Measurements from ENCODE around the gene HPF1.
"Not testable (repeated sequence)": the region's sequence is repeated elsewhere in the genome, so short reads cannot be mapped to it uniquely, and the experiment has no call there.

The HPF1 gene

DNA sequence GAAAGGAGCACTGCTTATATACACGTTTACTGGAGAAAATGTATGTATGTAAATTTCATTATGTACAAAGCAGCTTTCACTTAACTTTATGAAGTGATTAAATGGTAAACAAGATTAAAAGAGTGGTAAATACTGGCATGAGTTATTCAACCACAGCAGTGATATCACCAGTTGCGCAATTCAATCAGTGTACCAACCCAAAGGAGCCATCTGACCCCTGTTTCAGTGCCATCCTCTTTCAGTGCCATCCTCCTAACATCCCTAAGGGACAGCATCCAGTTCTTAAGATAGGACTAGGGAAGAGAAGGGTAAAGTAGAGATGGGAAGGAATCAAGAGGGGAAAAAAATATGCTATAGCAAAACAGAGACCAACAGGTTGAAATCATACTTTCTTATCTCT, 16.2 kb downstream of the HPF1 start:
- in situ Hi-C loops (cut with MboI; ENCODE audit: low sequenced_read_pairs): no loop called here

DNA sequence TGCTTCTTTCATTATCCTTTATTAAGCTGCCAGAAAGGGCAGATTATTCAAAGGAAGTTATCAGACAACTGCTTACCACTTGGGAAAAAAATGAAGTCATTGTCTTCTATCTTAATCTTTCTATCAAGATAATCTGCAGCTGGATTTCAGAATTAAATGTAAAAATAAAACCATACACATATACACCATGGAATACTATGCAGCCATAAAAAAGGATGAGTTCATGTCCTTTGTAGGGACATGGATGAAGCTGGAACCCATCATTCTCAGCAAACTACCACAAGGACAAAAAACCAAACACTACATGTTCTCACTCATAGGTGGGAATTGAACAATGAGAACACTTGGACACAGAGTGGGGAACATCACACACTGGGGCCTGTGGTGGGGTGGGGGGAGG, 19.1 kb downstream of the HPF1 start:
- in situ Hi-C loops (cut with MboI; ENCODE audit: low sequenced_read_pairs): not testable (repeated sequence)

DNA sequence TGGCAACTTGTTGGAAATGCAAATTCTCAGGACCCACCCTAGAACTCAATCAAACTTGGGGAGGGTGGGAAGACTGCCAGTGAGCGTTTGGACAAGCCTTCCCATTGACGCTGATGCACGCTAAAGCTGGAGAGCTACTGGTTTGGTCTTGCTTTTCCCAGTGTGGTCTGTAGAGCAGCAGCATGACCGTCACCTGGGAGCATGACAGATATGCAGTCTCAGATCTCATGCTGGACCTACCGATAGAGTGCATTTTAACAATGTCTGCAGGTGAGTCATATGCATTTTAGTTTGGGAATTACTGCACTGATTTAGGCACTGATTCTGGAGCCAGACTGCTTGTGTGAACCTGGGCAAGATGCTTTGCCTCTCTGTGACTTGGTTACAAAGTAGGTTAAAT, 27.2 kb downstream of the HPF1 start:
- in situ Hi-C loops (cut with MboI; ENCODE audit: low sequenced_read_pairs): no loop called here

DNA sequence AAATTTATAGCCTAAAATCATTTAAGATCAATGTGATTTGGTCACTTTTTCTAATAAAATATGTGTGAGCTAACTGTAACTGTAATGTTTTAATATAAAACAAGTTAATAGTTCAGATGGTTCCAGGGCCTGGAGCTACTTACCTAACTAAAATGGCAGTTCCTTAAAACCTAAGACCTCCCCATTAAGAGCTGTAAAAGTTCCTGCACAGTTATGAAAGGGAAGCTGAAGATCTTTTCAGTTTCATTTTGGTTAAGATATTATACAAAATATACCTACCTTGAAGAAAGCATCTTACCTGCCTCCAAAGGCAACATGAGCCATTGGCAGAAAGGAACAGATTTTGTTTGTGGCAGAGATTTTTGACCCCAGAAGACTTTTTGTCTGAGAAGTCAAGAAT, 30.1 kb downstream of the HPF1 start:
- in situ Hi-C loops (cut with MboI; ENCODE audit: low sequenced_read_pairs): no loop called here

DNA sequence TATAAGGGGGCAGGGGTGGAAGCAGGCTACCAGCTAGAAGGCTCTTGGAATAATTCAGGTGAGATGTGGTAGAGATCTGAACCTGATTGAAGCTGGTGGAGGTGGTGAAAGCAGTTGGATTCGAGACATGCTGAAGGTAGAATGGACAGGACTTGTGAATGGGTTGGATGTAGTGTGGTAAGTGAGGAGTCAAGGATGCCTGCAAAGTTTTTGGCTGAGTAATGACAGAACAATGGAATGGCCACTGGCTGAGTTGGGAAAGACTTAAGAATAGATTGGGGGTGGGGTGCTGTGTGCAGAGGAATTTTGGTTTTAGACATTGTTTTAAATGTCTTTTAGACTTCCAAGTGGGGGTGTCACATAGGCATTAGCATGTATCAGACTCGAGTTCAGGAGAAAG, 33.5 kb downstream of the HPF1 start:
- in situ Hi-C loops (cut with MboI; ENCODE audit: low sequenced_read_pairs): no loop called here

DNA sequence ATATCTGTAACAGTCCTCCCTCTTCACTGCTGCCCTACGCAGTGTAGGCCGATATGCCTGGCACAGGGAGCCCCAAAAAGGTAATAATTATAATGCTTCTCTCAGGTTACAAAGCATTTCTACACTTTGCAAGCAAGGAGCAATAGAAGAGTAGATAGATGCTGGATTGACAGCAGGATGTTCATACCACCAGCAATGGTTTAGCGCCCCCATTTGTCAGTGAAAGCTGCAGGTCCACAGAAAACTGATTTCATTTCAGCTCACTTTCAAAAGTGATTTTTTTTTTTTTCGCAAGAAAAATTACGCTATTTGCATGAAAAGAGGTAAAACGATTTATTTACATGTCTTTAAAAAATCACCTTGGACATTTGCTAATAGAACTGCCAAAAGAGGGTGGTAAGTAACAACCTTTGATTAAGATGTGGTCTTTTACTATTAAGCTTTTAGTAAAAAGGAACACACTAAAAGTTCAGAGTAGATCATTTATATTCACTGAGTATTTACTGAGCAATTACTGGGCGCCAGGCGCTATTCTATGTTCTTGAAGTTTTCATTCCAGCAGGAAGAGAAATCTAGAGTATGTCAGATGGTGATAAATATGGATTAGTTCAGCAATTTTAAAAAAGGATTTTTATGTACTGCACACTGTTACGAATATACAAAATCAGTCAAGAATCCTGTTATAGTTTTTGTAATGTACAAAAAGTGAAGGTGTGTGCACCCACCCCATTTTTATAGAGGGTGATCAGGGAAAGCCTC, 34.4 kb downstream of the HPF1 start:
- in situ Hi-C loops (cut with MboI; ENCODE audit: low sequenced_read_pairs): no loop called here

DNA sequence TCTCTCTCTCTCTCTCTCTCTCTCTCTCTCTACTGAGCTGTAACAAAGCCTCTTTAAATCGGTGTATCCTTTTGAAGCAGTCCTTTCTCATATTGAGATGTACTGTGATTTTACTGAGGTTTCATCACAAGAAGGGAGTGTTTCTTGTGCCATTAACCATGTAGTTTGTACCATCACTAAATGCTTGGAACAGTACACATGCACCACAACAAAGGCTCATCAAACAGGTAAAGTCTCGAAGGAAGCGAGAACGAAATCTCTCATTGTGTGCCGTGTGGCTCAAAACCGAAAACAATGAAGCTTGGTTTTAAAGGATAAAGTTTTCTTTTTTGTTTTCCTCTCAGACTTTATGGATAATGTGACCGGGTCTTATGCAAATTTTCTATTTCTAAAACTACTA, 37.2 kb downstream of the HPF1 start:
- in situ Hi-C loops (cut with MboI; ENCODE audit: low sequenced_read_pairs): no loop called here

DNA sequence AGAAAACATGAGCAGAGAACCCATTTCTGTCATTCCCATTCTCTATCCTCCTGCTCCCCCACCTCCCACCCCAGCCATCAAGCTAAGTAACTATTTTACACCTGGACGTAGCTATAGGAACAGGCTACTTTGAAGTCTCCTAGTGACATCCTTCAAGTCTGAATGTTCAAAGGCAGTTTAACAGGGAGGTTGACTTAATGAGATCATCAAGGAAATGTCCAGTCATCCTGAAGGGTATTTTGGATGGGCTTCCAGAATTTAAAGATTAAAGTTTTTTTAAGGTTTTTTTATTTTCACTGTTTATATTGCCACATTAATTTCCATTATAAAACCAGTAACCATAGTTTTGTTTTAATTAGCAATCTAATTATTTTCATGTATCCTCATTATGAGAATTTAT, 41.1 kb downstream of the HPF1 start:
- in situ Hi-C loops (cut with MboI; ENCODE audit: low sequenced_read_pairs): no loop called here

DNA sequence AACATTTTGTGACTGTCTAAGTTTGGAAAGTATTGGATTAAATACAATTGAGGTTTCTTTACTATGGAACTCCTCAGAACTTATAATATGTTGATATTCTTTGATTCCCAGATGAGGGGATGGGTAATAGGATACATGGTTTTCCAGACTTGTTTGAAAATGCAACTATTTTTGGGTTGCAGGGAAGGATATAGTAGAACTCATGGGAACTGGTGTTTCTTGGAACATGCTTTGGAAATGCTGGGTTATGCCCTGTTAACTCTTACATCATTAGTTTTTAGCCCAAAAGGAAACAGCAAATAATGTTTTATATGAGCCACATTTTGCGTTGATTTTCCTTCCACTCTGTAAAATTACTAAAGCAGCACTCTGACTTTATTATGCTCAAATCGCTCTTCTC, 41.9 kb downstream of the HPF1 start:
- in situ Hi-C loops (cut with MboI; ENCODE audit: low sequenced_read_pairs): no loop called here

DNA sequence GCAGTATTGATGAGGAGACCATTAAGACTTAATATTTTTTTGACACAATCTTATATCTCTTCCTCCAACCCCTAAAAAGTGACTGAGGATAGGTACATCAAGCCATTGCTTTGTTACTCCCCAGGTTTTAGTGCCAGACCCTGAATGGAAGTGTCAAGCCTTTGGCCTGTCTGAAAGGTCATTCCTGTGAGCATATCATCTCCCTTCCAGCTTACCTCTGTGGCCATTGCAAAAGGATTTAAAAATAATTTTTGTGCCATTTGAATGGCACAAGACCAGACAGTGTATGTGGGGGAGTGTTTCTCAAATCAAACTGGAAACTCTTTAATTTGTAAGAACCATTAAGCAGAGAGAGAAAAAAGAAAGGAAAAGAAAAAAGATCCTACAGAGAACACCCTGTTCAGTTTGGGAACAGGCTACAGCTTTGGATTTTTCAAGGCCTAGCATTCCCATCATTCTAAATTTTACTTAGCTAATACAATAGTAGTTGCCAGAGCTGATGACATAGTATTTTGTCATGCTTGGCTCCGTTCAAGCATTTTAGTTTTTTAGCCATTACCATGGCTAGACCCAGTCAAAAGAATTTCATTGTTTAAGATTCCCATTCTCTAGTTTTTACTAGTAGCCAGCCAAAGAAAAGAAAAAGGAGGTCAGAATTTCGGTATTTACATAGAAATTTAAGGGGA, 49.6 kb downstream of the HPF1 start:
- in situ Hi-C loops (cut with MboI; ENCODE audit: low sequenced_read_pairs): no loop called here

DNA sequence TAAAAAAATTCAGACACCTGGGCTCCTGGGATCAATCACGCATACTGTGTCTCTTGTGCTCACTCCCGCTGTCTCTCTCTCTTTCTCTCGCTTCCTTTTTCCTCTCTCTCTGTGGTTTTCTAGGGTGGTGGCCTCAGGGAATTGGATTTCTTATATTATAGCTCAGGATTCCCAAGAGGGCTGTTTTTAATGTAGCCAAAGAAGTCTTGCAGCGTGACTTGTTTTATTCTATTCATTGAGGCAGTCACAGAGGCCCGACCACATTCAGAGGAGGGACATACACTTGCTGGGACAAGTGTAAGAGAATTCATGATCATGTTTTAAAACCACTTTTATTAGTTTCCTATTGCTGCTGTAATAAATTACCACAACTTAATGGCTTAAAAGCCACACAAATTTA, 59.4 kb downstream of the HPF1 start:
- in situ Hi-C loops (cut with MboI; ENCODE audit: low sequenced_read_pairs): no loop called here

DNA sequence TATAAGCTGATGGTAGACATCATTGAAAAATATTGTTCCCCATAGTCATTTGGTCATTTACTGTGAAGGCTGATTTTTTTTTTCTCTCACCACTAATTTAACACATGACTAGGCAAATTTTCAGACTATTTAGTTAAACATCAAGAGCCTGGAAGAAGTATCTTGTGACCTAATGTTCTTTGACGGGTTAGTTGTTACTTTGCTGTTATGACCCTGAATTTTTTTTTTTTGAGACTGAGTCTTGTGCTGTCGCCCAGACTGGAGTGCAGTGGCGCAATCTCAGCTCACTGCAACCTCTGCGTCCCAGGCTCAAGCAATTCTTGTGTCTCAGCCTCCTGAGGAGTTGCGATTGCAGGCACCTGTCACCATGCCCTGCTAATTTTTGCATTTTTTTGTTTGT, 67.0 kb downstream of the HPF1 start:
- in situ Hi-C loops (cut with MboI; ENCODE audit: low sequenced_read_pairs): no loop called here

DNA sequence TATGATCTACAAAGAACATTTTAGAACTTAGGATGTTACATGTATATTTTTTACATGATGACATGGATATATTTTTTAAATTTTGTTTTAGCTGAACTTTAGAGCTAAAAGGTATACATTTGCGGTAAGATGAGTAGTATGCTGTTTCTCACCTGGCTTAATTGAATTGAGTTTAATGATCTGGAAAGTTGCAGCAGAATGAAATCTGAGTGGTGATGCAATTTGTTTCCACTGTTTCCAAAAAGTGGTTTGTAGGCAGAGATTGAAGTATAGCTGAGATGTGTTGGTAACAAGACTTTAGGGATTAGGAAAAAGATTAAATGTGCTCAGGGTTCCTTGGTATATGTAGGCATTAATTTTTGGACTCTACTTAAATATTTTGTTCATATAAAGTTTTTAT, 68.1 kb downstream of the HPF1 start:
- in situ Hi-C loops (cut with MboI; ENCODE audit: low sequenced_read_pairs): no loop called here

DNA sequence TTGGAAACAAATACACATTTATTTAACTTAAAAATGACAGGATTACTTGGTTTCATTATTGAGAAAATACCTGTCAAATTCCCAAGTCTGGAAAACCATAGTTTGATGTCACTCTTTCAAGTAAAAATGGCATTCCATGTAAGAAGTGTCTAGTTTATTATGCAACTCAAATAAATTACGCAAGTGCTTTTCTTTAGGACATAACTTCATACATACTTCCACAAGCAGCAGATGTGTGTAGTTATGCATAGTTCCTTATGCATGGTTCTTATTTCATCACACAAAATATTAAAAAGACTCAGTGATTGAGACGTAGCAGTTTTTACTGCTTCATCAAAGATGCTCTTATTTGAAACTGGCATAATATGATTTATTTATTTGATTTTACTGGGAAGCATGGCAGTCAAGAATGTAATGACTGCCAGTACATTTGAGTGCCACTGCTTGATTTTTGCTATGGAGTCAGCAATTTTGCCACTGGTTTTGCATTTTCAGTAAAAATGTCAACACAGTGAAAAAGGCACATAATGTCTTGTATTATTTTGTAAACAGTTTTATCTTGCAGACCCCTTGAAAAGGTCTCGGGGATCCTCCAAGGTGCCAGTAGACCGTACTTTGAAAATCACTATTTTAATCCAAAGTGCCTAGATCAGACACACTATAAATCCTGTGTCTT, 75.2 kb downstream of the HPF1 start:
- in situ Hi-C loops (cut with MboI; ENCODE audit: low sequenced_read_pairs): no loop called here
